A673 (cell line): ENCODE measurements around the gene SDK1.

ENCODE experiments used
- EZH2 ChIP-seq: fragments of 200-600 bp; sonication (generic); IDR thresholded peaks from 2 replicates; pipeline ENCODE4 v1.6.1; 2017; ENCODE audit warnings: borderline replicate concordance, low read depth, mild to moderate bottlenecking, mixed read lengths, antibody characterized with exemption, low read length; ENCODE audit not compliant: poor library complexity, severe bottlenecking
- TF ChIP-seq, protein P1 (sequence below): fragments of 300-800, 200-600 bp; sonication (generic); conservative IDR thresholded peaks from 2 replicates; pipeline ENCODE4 v1.5.1; 2017; ENCODE audit warnings: low read depth, mild to moderate bottlenecking, antibody characterized with exemption, low read length, moderate library complexity, mixed read lengths

DNA sequence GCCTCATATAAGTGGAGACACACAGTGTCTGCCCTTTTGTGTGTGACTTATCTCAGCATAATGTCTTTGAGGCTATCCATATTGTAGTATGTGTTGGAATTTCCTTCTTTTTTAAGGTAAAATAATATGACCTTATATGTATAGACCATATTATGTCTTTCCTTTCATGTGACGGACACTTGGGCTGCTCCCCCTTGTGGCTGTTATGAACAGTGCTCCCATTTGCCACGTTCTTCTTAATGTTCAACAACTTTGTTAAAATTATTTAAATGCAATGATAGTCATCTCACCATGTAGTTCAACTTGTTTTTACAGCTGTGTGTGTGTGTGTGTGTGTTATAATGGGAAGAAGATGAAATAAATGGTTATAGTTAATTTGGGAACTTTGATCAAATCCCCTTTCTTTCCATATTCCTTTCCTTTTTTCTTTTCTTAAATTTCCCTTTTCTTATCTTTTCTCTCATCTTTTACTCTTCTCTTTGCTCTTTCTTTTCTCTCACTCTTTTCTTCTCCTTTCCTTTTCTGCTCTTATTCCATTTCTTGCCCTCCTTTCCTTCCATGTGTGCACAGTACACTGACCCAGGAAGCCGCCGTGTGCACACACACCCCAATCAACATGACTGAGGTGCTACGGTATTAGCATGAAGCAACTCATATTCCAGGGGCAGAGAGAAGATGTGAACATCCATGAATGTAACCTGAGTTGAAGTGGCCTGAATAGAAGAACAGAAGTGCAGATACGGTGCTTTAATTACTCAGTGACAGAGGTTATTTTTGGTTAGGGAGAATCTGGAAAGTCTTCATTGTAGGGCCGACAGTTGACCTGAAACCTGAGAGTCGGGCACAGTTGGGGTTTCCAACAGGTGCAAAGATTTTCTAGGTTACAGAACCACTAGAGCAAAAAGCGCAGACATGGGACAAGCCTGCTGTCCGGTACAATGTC is 596.6 kb downstream of the SDK1 start:
- TF ChIP-seq, protein P1, sequence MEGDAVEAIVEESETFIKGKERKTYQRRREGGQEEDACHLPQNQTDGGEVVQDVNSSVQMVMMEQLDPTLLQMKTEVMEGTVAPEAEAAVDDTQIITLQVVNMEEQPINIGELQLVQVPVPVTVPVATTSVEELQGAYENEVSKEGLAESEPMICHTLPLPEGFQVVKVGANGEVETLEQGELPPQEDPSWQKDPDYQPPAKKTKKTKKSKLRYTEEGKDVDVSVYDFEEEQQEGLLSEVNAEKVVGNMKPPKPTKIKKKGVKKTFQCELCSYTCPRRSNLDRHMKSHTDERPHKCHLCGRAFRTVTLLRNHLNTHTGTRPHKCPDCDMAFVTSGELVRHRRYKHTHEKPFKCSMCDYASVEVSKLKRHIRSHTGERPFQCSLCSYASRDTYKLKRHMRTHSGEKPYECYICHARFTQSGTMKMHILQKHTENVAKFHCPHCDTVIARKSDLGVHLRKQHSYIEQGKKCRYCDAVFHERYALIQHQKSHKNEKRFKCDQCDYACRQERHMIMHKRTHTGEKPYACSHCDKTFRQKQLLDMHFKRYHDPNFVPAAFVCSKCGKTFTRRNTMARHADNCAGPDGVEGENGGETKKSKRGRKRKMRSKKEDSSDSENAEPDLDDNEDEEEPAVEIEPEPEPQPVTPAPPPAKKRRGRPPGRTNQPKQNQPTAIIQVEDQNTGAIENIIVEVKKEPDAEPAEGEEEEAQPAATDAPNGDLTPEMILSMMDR, result peak; percentile 93
- TF ChIP-seq EZH2, result no peak
